COLO668 (cell line): ENCODE results near the gene RGL2.
A peak's percentile ranks its signal among the peaks of the same experiment; 100 is the strongest.
"Not testable (repeated sequence)": the region's sequence is repeated elsewhere in the genome, so short reads cannot be mapped to it uniquely, and the experiment has no call there.

Source experiments
- DNase-seq: peaks from one replicate; lab custom pipeline; 2025; ENCODE audit not compliant: unreplicated experiment; lab: John Stamatoyannopoulos, UW

Gene RGL2, protein sequence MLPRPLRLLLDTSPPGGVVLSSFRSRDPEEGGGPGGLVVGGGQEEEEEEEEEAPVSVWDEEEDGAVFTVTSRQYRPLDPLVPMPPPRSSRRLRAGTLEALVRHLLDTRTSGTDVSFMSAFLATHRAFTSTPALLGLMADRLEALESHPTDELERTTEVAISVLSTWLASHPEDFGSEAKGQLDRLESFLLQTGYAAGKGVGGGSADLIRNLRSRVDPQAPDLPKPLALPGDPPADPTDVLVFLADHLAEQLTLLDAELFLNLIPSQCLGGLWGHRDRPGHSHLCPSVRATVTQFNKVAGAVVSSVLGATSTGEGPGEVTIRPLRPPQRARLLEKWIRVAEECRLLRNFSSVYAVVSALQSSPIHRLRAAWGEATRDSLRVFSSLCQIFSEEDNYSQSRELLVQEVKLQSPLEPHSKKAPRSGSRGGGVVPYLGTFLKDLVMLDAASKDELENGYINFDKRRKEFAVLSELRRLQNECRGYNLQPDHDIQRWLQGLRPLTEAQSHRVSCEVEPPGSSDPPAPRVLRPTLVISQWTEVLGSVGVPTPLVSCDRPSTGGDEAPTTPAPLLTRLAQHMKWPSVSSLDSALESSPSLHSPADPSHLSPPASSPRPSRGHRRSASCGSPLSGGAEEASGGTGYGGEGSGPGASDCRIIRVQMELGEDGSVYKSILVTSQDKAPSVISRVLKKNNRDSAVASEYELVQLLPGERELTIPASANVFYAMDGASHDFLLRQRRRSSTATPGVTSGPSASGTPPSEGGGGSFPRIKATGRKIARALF

GRCh38 chr6:33298773-33299236, at the start of gene RGL2:
Gene RGL2, minus strand, starts transcription at chr6:33298942. Its CDS starts 332 bp downstream, at chr6:33298610.
- peak; percentile 50 for DNase-seq

DNA sequence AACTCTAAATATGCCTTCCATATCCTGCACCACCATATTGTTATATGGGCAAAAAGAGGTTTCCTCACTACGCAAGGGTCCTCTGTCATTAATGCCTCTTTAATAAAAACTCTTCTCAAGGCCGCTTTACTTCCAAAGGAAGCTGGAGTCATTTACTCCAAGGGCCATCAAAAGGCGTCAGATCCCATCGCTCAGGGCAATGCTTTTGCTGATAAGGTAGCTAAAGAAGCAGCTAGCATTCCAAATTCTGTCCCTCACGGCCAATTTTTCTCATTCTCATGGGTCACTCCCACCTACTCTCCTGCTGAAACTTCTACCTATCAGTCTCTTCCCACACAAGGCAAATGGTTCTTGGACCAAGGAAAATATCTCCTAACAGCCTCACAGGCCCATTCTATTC, 49.1 kb upstream of the RGL2 start:
- no peak for DNase-seq

- DNase-seq: not testable (repeated sequence)
Measured at GRCh38 chr6:33346972-33347371, 48.2 kb upstream of the RGL2 start.

- peak; percentile 30 for DNase-seq
Measured at GRCh38 chr6:33344701-33345697, 46.3 kb upstream of the RGL2 start.

GRCh38 chr6:33343953-33344611, 45.3 kb upstream of the RGL2 start:
- DNase-seq: no peak

GRCh38 chr6:33343606-33343952, 44.8 kb upstream of the RGL2 start:
- not testable (repeated sequence) for DNase-seq

- no peak for DNase-seq
Measured at GRCh38 chr6:33339193-33339592, 40.5 kb upstream of the RGL2 start.

- no peak for DNase-seq
Measured at GRCh38 chr6:33336495-33336894, 37.8 kb upstream of the RGL2 start.

DNA sequence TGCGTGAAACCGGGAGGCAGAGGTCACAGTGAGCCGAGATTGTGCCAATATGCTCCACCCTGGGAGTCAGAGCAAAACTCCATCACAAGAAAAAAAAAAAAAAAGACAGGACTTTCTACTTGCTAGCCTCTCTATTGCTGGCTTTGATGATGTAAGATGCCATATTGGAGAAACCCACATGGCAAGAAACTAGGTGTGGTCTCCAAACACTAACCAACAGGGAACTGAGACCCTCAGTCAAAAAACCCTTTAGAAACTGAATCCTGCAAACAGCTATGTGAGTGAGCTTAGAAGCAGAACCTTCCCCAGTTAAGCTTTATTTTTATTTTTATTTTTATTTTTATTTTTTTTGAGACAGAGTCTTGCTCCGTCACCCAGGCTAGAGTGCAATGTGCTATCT, 37.2 kb upstream of the RGL2 start:
- no peak for DNase-seq

DNA sequence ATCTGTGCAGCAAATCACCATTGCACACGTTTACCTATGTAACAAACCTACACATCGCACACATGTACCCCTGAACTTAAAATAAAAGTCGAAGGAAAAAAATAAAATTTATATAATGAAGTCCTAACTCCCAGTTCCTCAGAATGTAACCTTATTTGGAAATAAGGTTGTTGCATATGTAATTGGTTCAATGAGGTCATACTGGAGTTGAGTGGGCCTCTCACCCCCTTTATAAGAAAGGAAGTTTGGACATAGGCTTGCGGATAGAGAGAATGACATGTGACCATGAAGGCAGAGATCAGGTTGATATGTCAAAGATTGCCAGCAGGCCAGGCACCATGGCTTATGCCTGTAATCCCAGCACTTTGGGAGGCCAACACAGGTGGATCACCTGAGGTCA, 34.9 kb upstream of the RGL2 start:
- no peak for DNase-seq

DNA sequence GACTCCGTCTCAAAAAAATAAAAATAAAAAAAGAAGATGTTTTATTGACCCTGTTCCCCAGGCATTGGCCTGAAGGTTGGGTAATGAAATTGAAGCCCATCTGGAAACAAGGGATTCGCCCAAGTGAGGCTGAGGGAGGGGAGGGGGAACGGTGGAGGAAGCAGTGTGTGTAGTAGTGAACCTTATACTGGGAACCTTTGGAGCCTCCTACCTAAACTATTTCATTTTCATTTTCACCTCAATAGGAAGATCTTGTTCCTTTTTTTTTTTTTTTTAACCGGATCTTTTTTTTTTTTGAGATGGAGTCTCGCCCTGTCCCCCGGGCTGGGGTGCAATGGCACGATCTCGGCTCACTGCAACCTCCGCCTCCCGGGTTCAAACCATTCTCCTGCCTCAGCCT, 32.0 kb upstream of the RGL2 start:
- DNase-seq: no peak

GRCh38 chr6:33329058-33329457, 30.3 kb upstream of the RGL2 start:
- DNase-seq: no peak

DNA sequence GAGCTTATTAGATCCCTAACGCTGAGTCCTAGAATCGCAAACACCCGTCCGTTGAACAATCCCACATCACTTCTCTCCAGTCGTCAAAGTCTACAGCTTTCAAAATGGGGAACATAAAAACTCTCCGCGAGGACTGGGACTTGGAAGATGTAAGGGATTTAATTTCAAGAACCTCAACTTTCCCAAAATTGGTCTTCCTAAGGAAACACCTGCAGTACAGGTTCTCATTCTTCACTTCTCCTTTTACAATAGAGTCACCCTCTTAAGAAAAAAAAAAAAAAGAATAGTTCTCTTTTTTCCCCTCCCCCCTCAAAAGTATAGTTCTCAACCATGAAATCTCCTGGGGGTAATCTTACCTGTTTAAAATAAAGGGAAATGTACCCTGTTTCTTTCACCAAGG, 25.4 kb upstream of the RGL2 start:
- no peak for DNase-seq

GRCh38 chr6:33323623-33323948, 24.8 kb upstream of the RGL2 start:
- DNase-seq: no peak

DNA sequence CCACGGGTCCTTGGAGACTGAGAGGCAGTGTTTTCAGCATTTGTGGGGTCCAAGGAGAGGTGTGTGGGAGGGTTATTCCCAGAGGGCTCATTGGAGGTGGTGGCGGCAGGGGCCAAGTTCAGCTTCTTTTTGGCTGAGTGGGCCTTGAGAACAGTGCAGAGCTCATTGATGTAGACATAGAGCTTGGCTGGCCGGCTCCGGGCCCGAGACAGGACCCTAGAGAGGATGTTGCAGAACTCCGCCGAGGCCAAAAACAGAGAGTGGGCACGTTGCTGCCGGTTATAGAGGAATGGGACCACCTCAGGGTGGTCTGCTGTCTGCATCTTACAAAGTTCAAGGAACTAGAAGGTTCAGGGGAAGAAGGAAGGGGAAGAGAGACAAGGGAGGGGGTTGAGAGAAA, 22.5 kb upstream of the RGL2 start:
- no peak for DNase-seq

DNA sequence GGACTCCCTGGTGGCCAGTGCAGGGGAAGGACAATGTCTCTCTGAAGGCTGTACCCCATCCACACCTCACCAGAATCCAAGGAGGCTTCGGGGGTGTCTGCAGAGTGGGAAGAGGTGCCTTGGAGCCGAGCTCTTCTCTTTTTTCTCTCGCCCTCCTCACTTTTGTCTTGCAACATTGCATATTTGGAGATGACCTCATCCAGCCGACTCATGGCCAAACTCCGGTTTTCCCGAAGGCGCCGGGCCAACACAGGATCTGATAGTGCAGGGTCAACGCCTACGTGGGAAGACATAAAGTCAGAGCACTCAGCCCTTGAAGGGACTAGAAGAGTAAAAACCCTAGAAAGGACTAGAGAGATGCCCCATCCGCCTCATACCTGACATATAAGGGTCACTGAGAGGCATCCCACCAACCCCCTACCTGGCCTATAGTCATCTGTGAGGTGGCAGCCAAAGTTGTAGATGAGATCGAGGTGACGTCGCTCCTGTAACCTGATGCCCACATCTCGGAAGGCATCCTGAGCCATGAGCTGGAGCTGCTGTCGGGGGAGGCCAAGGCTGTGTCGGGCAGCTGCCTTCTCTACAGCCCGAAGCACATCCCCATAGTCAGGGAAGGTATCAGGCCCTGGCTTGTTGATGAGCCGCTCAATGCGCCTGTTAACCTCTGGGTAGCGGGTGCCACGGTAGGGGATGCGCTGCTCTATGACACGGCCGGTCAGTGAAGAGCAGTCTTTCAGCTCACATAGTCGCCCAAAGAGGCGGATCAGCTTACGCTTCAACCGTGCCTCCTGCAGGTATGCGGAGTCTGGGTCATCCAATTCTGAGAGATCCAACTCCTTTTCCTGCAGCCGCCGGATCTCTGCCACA, 21.8 kb upstream of the RGL2 start:
- DNase-seq: peak; percentile 17

DNA sequence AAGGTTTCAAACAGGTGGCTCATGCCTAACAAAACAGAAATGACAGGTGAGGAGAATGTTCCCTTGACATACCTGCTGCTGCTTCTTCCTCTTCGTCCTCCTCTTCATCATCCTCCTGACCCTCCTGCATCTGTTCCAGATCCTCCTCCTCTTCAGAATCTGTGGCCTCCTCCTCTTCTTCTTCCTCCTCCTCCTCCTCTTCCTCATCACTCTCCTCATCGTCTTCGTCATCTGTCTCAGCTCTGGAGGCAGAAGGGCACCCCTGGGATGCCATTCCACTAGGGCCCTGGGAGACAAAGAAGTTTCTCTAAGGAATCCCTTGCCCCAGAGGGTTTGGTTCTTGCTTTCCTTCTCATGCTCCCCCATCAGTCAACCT, 21.2 kb upstream of the RGL2 start:
- no peak for DNase-seq

DNA sequence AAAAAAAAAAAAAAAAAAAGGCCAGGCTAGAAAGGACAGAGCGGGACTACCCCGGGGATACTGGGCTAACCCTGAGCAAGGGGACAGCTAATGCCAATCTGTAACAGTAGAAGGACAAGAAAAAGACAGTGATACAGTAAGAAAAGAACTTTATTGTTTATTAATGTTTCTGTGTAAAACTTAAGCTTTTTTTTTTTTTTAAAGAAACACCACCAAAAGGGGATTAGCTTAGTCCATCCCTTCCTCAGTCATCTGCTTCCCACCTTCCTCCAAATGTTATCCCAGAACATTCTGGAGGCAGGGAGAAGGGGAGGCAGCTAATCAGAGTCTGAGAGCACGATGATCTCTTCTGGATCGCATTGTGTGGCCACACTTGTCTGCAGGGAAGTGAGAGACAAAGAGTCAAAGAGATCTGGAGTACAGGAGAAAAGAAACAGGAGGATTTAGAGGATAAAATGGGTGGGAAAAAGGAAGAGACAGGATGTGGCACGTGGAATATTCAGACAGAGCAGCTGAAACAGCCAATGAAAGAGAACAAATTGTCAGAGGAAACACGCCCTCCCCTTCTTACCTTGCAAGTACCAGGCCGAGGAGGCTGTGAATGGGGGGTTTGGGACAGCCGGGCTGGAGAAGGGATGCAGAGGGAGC, 19.8 kb upstream of the RGL2 start:
- no peak for DNase-seq

GRCh38 chr6:33317669-33318425, 19.1 kb upstream of the RGL2 start, which contains the start of gene ZBTB22:
Gene ZBTB22, minus strand, starts transcription at chr6:33317744. Its CDS starts 828 bp downstream, at chr6:33316916.
- DNase-seq: peak; percentile 85
